ENCODE measurements around the gene GPA33. TPM values are rescaled to one million over a fixed set of nuclear protein-coding genes. Genes with fewer than 3 reads are reported as not detected.
"Not testable (repeated sequence)": the region's sequence is repeated elsewhere in the genome, so short reads cannot be mapped to it uniquely, and the experiment has no call there.

GPA33 gene
- total and polyA plus RNA-seq, 11 donors, result 0.15 to 3.6 (median 1.1) TPM; not detected in 1

GRCh38 chr1:167052389-167052788, 37.8 kb downstream of the GPA33 start:
- WGBS, 4 donors, result 71 to 77% (median 75%) methylated on average over 8 of the region's 8 CpGs
- no peak overlapping the region for H3K27ac ChIP-seq
- H3K36me3 ChIP-seq, result no peaks in the 10 kb centered on the region
- peak in 8 of 12 donors; percentile 10 to 50 (median 31) for TF ChIP-seq CTCF (IDR thresholded peaks at IDR 0.05)
- no peak for TF ChIP-seq POLR2A (IDR thresholded peaks at IDR 0.05)
- no peaks in the 10 kb centered on the region for H3K4me1 ChIP-seq
- ATAC-seq (peak in 1 of 4 donors; percentile 29), DNase-seq (no peak)
- intact Hi-C loops (cut with DNase I), result loop anchor here in 2 of 10 donors (10.0 kb wide), 2 partner anchors 78 to 1128 kb away; partner anchors contain the start of gene ILDR2 (in 1 of the 2)
- H3K27me3 ChIP-seq, result peaks cover 0 to 3% (median 0%) of the 10 kb centered on the region in 9 donors
- no peak overlapping the region for H3K4me3 ChIP-seq
- H3K9me3 ChIP-seq, result no peaks in the 10 kb centered on the region

DNA sequence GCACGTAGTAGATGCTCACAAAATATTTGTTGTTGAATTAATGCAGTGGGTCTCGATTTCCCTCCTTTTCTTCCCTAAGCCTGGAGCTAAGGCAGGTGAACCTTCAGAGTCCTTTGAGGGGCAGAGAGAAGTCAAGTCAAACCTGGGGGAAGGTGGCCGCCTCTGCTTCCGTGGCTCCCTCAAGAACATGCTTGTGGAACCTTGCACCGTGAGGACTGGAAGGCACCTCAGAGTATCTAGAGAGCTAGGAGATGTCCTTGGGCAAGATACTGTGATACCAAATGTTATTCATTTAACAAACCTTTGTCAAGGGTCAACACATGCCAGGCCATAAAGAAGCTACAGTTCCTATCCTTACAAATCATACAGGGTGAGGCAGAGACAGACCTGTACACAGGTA, 38.3 kb downstream of the GPA33 start:
- intact Hi-C loops (cut with DNase I), result loop anchor here in 2 of 10 donors (10.0 kb wide), 2 partner anchors 77 to 1127 kb away; partner anchors contain the start of gene ILDR2 (in 1 of the 2)
- no peaks in the 10 kb centered on the region for H3K4me1 ChIP-seq
- TF ChIP-seq POLR2A (IDR thresholded peaks at IDR 0.05) (no peak), CTCF (IDR thresholded peaks at IDR 0.05) (no peak)
- DNase-seq (no peak), ATAC-seq (no peak)
- no peaks in the 10 kb centered on the region for H3K9me3 ChIP-seq
- H3K36me3 ChIP-seq, result no peaks in the 10 kb centered on the region
- WGBS, 4 donors, result 95 to 98% (median 96%) methylated on average over 5 of the region's 5 CpGs
- peaks cover 0 to 5% (median 0%) of the 10 kb centered on the region in 9 donors for H3K27me3 ChIP-seq
- H3K27ac ChIP-seq, result no peak overlapping the region
- no peak overlapping the region for H3K4me3 ChIP-seq

DNA sequence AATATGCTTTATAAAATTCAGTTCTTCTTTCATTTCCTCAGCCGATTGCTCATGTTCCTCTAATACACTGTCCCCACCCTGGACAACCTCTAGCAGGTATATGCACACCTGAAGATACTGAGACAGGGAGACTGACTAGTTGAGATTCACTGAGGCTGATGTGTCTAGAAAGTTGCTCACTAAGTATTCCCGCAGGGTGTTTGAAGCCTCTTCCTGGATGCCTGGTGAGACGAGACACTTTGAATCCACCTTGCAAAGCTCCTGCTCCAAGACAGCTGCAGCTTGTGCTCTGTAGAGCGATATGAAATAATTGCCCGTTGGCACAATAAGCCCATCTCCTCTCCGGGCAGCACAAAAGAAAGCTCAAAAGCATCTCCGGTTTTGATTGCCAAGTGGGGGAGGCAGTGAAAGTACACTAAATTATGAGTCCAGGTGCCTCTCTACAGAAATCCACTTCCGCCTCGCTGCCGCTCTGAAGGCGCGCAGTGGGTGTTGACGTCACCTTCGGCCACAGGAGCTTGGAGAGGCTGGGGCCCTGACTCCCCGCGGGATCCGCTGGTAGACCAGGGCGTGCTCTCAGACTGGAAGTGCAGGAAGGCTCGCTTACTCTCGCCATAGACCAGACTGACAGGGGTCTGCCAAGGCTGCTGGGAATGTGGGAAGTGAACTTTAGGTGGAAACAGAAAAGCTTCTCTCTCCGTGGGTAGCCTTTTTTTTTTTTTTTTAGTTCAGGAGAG, 46.3 kb downstream of the GPA33 start:
- intact Hi-C loops (cut with DNase I), result no loop called here
- ATAC-seq (peak; percentile 77 to 96 (median 95)), DNase-seq (peak; percentile 52 to 81 (median 64))
- no peaks in the 10 kb centered on the region for H3K36me3 ChIP-seq
- H3K27ac ChIP-seq, result no peak overlapping the region
- no peak for TF ChIP-seq CTCF (IDR thresholded peaks at IDR 0.05)
- no peak for TF ChIP-seq POLR2A (IDR thresholded peaks at IDR 0.05)
- H3K4me1 ChIP-seq, result peaks cover 0 to 13% (median 0%) of the 10 kb centered on the region in 12 donors
- whole genome bisulfite sequencing, 4 donors, result 23 to 31% (median 27%) methylated on average over 14 to 21 of the region's 21 CpGs
- no peaks in the 10 kb centered on the region for H3K9me3 ChIP-seq
- H3K27me3 ChIP-seq, result peaks cover 0 to 35% (median 0%) of the 10 kb centered on the region in 9 donors
- peak overlapping the region in 10 of 12 donors; percentile 13 to 51 (median 44) for H3K4me3 ChIP-seq

- Histone ChIP-seq H3K36me3 (no peaks in the 10 kb centered on the region), H3K27me3 (peaks cover 0 to 10% (median 0%) of the 10 kb centered on the region in 9 donors), H3K4me3 (peak overlapping the region in 1 of 12 donors; percentile 5), H3K9me3 (no peaks in the 10 kb centered on the region), H3K4me1 (peaks cover 0 to 7% (median 0%) of the 10 kb centered on the region in 12 donors), H3K27ac (no peak overlapping the region)
- ATAC-seq, result peak in 3 of 4 donors; percentile 36 to 73 (median 63)
- TF ChIP-seq CTCF (IDR thresholded peaks at IDR 0.05) (no peak), POLR2A (IDR thresholded peaks at IDR 0.05) (no peak)
- DNase-seq, result no peak
- intact Hi-C loops (cut with DNase I), result no loop called here
- WGBS, 4 donors, result 31 to 51% (median 34%) methylated on average over 2 of the region's 2 CpGs
Measured at GRCh38 chr1:167033646-167034045, 56.5 kb downstream of the GPA33 start.

GRCh38 chr1:167029553-167029952, 60.6 kb downstream of the GPA33 start:
- H3K4me1 ChIP-seq; DNase-seq; H3K36me3 ChIP-seq; intact Hi-C loops (cut with DNase I); H3K9me3 ChIP-seq; ATAC-seq; H3K4me3 ChIP-seq; H3K27ac ChIP-seq: not testable (repeated sequence)
- WGBS, 4 donors, result 94 to 97% (median 96%) methylated on average over 15 to 27 of the region's 27 CpGs
- H3K27me3 ChIP-seq, result peaks cover 0 to 20% (median 0%) of the 10 kb centered on the region in 9 donors
